ENCODE measurements around the gene ASPM. TPM values are rescaled to one million over a fixed set of nuclear protein-coding genes. Genes with fewer than 3 reads are reported as not detected.

Gene ASPM
- total and polyA plus RNA-seq, 9 of the 15 experiments (the other 6 are each of a cell fraction or from before 2014, with no cell fraction given): 22.7 to 84.4 (median 46.4) TPM

GRCh38 chr1:197144570-197145325 is 1.7 kb downstream of the ASPM start (continued):
- TF ChIP-seq CREBBP (IDR thresholded peaks at IDR 0.05; ENCODE audit: low read depth, low read length) (no peak), SMAD3 (CRISPR knock-in tag; conservative IDR thresholded peaks at IDR 0.05) (no peak), DACH1 (IDR thresholded peaks at IDR 0.05; ENCODE audit: partially characterized antibody) (peak; percentile 60), KAT2B (IDR thresholded peaks at IDR 0.05; ENCODE audit: low read depth, low read length) (no peak), ZNF347 (CRISPR knock-in tag; IDR thresholded peaks at IDR 0.05; ENCODE audit: low read depth) (no peak), JUND (IDR thresholded peaks at IDR 0.05; ENCODE audit: borderline replicate concordance, low read depth, low read length) (no peak), JUND (tag; IDR thresholded peaks at IDR 0.05; ENCODE audit: borderline replicate concordance, low read depth, low read length) (0 out of 3 replicates have a peak, but pooled peaks have one; percentile 16), STAT5A (IDR thresholded peaks at IDR 0.05; ENCODE audit: borderline replicate concordance, low read length) (no peak), PHF20 (IDR thresholded peaks at IDR 0.05; ENCODE audit: partially characterized antibody) (no peak), PHB2 (IDR thresholded peaks at IDR 0.05; ENCODE audit: low read depth) (no peak), MECOM (CRISPR knock-in tag; IDR thresholded peaks at IDR 0.05) (no peak), FOXA3 (CRISPR knock-in tag; conservative IDR thresholded peaks at IDR 0.05 in 1 of 2, IDR thresholded peaks at IDR 0.05 in 1 of 2) (no peak), PYGO2 (tag; IDR thresholded peaks at IDR 0.05) (no peak), CHAMP1 (IDR thresholded peaks at IDR 0.05) (no peak)
- TF ChIP-seq, protein P1, sequence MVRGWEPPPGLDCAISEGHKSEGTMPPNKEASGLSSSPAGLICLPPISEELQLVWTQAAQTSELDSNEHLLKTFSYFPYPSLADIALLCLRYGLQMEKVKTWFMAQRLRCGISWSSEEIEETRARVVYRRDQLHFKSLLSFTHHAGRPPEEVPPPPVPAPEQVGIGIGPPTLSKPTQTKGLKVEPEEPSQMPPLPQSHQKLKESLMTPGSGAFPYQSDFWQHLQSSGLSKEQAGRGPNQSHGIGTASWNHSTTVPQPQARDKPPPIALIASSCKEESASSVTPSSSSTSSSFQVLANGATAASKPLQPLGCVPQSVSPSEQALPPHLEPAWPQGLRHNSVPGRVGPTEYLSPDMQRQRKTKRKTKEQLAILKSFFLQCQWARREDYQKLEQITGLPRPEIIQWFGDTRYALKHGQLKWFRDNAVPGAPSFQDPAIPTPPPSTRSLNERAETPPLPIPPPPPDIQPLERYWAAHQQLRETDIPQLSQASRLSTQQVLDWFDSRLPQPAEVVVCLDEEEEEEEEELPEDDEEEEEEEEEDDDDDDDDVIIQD (CRISPR knock-in tag; IDR thresholded peaks at IDR 0.05): no peak
